GM18870 (cell line): Measurements from ENCODE around the gene SLC43A1.

ENCODE experiments used
- ATAC-seq: cut with Tn5 transposase; IDR thresholded peaks from one replicate; pipeline ENCODE4 v1.9.1; 2021; ENCODE audit warnings: moderate library complexity; ENCODE audit not compliant: unreplicated experiment

SLC43A1 gene

DNA sequence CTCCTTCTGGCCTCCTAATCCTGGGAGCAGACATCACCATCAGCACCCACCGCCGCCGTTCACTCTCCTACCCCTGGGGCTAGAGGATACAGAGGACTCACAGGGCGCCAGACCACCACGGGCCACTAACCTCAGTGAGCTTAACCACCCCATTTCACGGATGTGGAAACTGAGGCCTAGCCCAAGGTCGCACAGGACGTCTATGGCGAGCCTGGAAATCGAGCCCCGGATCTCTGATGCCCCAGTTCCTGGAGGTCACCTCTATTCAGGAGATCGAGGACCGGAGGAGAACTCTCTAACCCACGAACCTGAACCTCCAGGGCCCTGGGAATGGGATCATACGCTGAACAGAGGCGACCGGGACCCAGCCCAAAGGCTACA, 14.7 kb upstream of the SLC43A1 start:
- no peak for ATAC-seq

DNA sequence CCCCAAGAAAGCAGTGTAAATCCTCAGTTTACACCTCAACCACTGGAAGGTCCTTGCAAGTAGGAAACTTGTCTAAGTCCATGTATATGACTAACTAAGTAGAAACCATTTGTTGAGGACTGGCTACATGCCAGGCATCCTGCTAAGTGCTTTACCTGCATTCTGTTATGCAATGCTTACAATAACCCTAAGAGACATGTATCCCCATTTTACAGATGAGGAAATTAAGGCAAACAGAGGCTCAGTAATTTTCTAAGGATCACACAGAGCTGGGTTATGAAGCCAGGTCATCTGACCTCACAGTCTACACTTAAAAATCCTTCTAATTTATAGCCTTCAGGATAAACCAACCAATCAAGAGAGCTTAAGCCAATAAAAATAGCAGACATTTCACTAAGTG, 13.5 kb upstream of the SLC43A1 start:
- ATAC-seq: no peak

DNA sequence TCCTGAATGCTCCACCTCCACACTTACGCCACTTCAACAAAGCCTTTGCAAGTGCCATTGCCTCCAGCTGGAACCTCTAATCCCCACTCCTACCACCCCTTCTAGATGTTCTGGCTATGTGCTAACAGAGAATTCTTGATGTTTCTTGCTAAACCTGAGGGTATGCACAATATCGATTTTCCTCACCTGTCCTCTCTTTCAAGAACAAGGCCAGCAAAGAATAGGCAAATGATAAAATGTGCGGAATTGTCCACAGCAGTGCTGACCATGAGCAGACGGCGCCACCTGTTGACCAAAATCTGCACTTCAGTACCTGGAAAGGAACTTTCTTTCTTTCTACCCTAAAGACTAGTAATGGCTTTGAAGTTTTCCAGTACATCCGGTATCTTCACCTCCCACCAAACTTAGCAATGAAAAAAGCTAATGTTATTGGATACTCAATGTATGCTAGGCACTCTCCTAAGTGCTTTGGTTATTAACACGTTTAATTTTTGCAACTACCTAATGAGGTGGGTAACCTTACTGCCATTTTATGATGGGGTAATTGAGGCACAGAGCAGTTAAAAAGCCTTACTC, 11.6 kb upstream of the SLC43A1 start:
- no peak for ATAC-seq

DNA sequence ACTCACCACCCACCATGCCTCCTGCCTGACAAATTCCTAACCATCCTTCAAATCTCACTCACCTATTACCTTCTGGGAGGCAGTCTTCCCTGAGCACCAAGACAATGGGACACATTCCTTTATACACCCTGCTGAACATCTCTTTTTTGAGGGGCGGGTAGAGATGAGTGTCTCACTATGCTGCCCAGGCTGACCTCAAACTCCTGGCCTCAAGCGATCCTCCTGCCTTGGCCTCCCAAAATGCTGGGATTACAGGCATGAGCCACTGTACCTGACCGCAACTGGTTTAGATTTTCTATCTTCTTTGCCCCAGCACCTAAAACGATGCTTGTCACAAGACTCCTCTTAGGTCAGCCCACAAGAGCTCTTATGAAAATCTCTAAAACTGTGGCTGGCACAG, 7.9 kb upstream of the SLC43A1 start:
- ATAC-seq: no peak

DNA sequence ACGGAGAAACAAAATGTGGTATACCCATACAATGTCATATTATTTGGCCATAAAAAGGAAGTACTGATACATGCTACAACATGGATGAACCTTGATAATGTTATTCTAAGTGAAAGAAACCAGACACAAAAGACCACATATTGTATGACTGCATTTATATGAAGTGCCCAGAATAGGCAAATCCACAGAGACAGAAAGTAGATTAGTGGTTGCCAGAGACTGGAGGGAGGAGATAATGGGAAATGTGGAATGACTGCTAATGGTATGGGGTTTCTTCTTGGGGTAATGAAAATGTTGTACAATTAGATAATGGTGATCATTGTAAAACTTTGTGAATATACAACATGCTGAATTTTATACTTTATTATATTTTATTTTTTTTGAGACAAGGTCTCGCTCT, 5.6 kb upstream of the SLC43A1 start:
- ATAC-seq: no peak

DNA sequence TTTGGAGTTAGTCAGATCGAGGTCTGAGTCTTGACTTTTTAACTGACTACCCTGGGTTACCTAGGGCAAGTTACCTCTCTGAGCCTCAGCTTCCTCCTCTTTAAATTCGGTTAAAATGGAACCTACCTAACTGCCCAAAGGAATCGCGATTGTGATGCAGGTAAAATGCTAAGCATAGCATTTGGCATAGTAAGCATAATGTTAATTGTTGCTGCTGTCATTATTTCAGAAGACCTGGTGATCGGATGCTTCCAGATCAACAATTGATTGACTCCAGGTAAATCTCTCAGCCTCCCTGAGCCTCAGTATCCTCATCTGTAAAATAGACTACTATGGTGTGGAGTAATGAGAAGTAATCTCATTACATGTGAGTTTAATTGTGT, 550 bp upstream of the SLC43A1 start:
- no peak for ATAC-seq

DNA sequence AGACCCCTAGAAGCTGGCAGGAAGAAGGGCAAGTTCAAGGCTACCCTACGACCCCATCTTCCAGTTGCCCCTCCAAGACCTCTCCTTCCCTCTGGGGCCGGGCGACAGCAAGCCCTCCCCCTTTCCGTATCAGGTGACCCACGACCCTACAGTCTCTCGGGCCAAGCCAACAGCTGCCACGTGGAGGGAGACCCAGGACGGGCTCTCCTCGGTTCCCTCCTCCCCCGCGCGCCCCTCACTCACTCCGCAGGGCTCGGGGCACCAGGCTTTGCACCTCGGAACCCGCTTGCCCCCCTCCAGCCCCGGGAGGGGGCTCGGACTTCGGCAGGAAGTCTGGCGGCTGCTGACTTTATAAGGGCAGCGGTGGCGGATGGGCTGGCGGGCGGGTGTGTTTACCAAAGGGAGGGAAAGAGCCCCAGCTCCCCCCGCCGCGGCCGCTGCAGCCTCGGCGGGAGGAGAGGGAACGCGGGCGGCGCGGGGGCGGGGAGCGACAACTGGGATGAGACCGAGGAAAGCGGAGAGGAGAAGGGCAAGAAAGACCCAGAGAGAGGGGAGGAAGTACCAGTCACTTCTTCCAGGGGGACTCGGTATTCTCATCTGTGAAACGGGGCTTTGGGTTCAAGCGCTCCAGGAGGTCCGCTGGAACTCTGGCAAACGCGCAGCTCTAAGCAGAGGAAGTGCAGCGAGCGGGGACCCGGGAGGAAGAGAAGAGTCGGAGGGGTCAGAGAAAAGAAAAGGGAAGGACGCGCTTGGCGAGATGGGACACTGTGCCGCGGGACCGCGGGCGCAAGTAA, 767 bp downstream of the SLC43A1 start:
- no peak for ATAC-seq

DNA sequence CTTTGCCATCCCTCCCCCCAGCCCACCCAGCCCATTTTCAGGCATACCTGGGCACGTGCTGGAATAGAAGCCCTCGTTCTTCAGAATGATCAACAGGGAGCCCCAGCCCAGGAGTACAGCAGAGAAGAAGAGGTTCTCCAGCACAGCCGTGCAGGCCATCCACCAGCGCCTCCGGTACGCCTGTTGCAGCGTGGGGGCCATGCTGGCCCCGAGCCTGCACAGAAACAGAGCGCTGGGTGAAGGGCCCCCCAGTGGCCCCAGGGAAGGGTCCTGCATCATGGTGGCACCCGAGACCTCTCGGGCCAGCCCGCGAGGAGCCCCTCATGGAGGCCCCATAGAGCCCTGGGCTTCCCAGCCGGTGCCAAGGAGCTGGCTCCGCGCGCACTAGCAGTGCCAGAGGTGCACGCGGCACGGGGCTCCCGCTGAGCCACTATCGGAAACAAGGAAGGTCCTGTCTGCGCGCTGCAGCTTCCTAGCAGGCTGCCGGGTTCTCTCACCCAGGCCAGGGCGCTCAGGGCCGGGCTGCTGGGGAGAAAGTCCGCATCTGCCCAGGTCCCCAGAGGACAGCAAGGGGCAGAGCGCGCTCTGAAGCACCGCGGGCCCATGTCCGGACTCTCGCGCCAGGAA, 1.5 kb downstream of the SLC43A1 start:
- ATAC-seq: no peak

DNA sequence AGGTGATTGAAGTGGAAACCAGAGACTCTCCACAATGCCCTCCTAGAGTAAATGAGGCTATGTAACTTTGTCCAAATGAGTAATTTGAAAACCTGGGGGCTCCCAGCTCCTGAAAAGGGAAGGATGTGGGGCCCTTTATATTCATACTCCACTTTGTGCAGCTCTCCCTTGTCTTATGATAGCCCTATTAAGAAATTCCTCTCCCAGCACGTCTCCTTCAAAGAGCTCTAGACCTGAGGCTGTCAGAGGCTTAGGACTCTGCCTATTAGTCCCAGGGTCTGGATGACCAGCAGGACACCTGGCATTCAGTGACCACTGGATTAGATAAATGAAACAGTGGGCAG, 2.1 kb downstream of the SLC43A1 start:
- ATAC-seq: no peak

DNA sequence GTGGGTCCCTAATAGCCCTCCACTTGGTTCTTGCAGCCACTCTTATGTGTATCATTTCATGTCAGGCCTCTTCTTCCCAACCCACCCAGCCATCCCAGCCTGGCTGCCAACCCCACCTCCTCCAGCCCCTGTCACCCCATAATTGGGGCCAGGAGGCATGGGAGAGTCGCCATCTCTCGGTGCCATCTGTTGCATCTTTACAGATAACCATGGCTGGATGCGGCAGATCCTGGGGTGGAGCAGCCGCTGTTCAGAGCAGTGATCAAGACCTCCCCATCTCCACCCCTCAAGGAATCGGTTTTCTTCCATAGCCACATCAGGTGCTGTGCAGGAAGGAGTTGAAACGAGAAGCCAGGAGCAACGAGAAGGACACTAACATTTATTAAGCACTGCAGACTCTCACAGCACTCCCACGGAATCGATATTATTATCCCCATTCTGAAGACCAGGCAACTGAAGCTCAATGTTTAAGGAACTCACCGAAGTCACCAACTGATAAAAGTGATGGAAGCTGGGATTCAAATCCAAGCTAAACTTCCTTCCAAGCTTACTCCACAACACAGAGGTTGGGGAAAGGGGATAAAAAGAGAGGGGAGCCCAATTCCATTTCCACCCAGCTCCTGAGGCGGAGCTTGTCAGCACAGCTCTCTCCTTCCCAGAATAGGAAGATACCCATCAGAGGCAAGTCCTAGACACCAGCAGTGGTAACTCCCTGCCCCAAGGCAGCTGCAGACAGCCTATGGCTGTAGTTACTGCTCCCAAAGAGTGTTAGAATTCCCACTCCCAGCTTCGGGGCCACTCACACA, 2.7 kb downstream of the SLC43A1 start:
- no peak for ATAC-seq

DNA sequence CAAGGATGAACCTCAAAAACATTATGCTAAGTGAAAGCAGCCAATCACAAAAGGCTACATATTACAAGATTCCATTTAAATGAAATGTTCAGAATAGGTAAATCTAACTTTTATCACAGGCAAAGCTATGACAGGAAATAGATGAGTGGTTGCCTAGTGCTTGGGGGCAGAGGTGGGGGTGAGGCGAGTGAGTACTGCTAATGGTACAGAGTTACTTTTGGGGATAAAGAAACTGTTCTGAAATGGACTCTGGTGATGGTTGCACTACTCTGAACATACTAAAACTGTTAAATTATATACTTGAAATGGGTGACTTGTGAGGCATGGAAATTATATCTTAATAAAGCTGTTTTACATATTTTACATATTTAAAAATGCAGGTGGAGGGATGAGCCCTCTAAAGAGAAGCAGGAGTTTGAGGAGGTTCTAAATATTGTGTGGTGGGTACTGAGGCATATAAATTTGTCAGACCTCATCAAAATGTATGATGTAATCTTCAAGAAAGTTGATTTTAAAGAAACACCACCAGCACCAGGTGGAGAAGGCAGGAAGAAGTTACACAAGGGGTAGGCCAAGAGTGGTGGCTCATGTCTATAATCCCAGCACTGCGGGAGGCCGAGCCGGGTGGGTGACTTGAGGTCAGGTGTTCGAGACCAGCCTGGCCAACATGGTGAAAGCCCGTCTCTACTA, 3.6 kb downstream of the SLC43A1 start:
- no peak for ATAC-seq

DNA sequence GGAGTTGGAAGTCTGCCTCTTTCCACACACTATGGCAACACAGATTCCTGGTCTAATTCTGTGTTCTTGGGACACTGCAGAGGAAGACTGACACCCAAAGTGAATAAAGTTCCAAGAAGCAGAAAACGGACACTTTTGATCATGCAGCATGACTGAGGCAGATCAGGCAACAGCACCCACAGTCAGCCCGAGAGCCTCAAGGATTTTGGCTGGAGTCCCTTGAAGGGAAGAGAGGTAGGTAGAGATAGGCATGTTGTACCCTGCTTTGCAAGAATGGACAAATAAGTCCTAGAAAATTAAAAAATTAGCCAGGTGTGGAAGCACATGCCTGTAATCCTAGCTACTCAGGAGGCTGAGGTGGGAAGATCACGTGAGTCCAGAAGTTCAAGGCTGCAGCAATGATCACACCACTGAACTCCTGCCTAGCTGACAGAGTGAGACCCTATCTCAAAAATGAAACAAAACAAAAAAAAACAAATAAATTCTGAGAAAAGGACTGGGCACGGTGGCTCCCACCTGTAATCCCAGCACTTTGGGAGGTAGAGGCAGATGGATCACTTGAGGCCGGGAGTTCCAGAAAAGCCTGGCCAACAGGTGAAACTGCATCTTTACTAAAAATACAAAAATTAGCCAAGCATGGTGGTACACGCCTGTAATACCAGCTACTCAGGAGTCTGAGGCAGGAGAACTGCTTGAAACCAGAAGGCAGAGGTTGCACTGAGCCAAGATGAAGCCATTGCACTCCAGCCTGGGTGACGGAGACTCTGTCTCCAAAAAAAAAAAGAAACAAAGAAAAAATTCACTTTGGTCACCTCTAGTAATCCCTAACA, 6.9 kb downstream of the SLC43A1 start:
- no peak for ATAC-seq

DNA sequence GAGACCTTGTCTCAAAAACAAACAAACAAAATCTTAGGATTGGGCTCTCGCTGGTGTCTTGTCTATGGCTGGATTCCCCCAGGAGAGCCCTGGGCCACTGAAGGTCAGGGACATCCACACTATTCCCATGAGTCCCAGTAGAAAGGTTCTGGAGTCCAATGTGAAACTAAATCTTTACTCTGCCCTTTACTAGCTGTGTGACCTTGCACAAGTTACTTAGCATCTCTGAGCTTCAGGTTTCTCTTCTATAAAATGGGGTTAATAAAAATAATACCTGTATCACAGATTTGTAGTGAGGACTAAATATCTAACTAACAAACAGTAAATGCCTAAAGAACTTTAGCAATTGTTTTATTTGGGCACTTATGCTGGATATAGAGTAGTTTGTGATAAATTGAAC, 9.0 kb downstream of the SLC43A1 start:
- no peak for ATAC-seq

DNA sequence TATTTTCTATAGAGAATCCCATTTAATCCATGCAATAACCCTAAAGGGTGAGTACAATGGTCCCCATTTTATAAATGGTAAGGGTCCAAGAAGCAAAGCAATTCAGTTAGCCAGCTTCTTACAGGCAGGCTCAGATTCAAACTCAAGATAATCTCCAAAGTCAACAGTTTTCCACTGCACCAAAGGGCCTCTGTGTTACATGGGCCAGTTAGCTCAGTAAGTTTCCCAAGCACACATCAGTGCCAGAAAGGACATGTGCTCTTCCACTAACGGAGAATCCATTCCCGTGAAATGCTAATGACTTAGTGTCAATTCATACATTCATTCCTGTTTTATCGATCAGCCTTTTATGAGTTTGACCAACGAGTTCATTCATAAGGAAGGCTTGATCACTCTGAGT, 11.0 kb downstream of the SLC43A1 start:
- ATAC-seq: no peak

DNA sequence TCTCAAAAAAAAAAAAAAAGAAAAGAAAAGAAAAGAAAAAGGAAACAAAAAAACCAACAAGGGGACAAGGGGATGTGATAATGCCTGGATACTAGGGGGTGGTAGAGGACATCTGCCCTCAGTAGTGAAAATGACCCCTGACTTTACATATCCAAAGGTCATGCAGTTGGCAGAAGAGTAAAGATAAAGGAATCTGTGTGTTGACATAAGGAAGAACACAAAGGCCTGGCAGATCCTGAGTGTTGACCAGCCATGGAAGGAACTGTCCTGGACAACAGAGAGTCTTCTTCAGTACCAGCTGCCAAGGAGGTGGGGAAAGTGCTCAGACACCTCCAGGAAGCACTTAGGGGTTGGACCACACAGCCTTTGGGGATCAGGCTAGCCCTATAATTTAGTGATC, 12.6 kb downstream of the SLC43A1 start:
- no peak for ATAC-seq

DNA sequence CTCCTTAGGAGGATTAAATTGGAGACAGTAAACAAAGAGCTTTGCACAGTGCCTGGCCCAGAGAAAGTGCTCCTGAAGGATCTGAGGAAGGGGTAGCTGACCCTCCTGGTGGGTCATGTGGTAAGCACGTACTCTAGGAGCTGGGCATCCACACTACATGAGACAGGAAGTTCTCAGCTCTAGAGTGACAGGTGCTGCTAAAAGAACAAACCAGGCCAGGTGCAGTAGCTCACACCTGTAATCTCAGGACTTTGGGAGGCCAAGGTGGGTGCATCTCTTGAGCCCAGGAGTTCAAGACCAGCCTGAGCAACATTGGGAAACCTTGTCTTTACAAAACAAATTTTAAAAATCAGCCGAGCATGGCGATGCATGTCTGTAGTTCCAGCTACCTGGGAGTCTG, 13.1 kb downstream of the SLC43A1 start:
- no peak for ATAC-seq

DNA sequence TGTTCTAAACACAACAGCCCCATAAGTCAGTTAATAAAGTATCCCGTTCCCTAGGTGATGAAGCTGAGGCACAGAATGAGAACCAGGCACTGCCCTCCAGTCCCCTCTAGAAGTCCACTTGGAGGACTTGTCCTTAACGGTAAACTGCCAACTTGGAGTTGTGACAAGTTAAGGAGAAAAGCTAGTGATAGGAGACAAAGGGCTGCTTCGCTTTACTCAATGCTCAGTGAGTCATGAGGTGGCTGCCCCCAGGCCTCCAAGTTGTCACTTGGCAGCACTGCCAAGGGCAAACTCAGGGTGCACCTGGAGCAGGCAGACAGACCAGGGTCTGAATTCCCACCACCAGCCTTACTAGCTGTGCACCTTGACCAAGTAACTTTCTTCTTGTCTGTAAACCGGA, 13.5 kb downstream of the SLC43A1 start:
- no peak for ATAC-seq

DNA sequence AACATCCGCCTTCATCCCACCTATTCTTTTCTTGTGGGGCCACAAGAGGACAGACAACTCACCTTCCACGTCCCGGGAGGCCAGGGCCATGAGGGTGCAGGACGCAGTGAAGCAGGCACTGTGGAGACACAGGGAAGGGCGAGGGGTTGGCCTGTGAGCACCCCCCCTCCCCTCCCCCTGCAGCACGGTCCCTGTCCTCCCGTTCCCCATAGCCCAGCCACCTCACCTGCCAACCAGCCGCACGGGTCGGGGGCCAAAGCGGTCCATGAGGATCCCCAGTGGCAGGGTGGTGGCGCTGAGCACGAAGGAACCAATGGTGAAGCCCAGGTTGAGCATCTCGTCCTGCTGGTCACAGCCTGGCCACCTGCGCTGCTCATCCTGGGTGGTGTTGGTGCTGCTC, 14.6 kb downstream of the SLC43A1 start:
- ATAC-seq: no peak

DNA sequence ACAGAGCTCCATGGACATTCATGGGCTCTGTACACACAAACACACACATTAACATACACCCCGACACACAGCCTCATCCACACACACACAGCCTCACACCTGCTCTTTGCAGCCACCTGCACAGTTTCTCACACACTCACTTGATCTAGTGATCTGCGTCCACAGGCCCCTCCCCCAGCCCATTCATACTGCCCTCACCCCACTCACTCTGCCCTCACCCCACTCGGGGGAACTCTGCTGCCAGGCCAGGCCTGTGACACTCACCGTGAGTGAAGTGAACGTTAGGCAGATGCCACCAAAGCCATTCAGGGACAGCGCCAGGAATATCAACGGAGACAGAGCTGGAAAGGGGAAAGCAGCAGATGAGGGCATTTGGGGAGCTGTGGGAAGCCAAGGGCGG, 15.0 kb downstream of the SLC43A1 start:
- ATAC-seq: no peak

DNA sequence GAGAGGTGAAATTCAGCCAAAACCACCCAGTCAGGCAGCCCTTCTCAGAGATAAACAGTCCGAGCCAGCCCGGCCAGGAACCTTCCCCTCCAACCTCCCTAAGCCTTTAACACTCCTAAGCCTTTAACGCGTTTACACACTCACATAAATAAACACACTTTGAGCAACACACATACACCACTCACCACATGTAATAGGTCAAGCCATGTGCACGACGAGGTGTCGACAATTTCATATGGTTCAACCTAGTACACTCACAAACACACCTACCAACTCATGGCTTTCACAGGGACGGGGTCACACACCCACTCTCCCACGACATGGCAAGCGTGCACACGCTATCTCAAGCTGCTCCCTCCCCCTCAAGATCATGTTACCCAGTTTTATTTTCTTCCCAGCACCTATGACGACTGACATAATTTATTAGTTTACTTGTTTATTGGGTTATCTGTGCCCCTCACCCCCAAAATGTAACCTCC, 15.5 kb downstream of the SLC43A1 start:
- peak; percentile 26 for ATAC-seq
